HG03521 (cell line): ENCODE results near the gene LEO1.
A peak's percentile ranks its signal among the peaks of the same experiment; 100 is the strongest.

Experiments
- ATAC-seq: cut with Tn5 transposase; IDR thresholded peaks from one replicate; pipeline ENCODE4 v1.9.1; 2021; ENCODE audit warnings: mild to moderate bottlenecking, moderate library complexity; ENCODE audit not compliant: unreplicated experiment

Gene LEO1

GRCh38 chr15:51935466-51936104, 36.0 kb downstream of the LEO1 start:
- peak; percentile 86 for ATAC-seq

GRCh38 chr15:51932161-51932560, 39.4 kb downstream of the LEO1 start:
- ATAC-seq: no peak

- ATAC-seq: no peak
Measured at GRCh38 chr15:51931638-51932037, 39.9 kb downstream of the LEO1 start.

GRCh38 chr15:51931016-51931415, 40.6 kb downstream of the LEO1 start:
- no peak for ATAC-seq

- ATAC-seq: no peak
Measured at GRCh38 chr15:51926809-51927208, 44.8 kb downstream of the LEO1 start.

GRCh38 chr15:51924156-51925068, 47.2 kb downstream of the LEO1 start:
- ATAC-seq: no peak

GRCh38 chr15:51917493-51917892, 54.1 kb downstream of the LEO1 start:
- no peak for ATAC-seq

- ATAC-seq: no peak
Measured at GRCh38 chr15:51912528-51912927, 59.0 kb downstream of the LEO1 start.

- no peak for ATAC-seq
Measured at GRCh38 chr15:51909584-51909983, 62.0 kb downstream of the LEO1 start.

- ATAC-seq: no peak
Measured at GRCh38 chr15:51908316-51908715, 63.3 kb downstream of the LEO1 start.

GRCh38 chr15:51907136-51907862, 64.3 kb downstream of the LEO1 start:
- no peak for ATAC-seq

- no peak for ATAC-seq
Measured at GRCh38 chr15:51904931-51905330, 66.6 kb downstream of the LEO1 start.

- no peak for ATAC-seq
Measured at GRCh38 chr15:51904421-51904820, 67.2 kb downstream of the LEO1 start.

- no peak for ATAC-seq
Measured at GRCh38 chr15:51889486-51889885, 82.1 kb downstream of the LEO1 start.

GRCh38 chr15:51888593-51889195, 82.9 kb downstream of the LEO1 start:
- ATAC-seq: no peak
